Activated effector memory CD4-positive, alpha-beta T cell treated with anti-CD3 and anti-CD28 coated beads, Interleukin-2, amount 50 U/mL, for 16 hours (primary cell): ENCODE measurements around the gene ARHGAP10.
"Not testable (repeated sequence)": the region's sequence is repeated elsewhere in the genome, so short reads cannot be mapped to it uniquely, and the experiment has no call there.

ENCODE experiments used
- DNase-seq: peaks from one replicate; pipeline ENCODE4 v3.0.0-alpha.2; 2020

The ARHGAP10 gene

DNA sequence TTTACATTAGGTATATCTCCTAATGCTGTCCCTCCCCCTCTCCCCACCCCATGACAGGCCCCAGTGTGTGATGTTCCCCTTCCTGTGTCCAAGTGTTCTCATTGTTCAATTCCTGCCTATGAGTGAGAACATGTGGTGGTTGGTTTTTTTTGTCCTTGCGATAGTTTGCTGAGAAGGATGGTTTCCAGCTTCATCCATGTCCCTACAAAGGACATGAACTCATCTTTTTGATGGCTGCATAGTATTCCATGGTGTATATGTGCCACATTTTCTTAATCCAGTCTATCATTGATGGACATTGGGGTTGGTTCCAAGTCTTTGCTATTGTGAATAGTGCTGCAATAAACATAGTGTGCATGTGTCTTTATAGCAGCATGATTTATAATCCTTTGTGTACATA, 268.1 kb downstream of the ARHGAP10 start:
- DNase-seq: not testable (repeated sequence)

DNA sequence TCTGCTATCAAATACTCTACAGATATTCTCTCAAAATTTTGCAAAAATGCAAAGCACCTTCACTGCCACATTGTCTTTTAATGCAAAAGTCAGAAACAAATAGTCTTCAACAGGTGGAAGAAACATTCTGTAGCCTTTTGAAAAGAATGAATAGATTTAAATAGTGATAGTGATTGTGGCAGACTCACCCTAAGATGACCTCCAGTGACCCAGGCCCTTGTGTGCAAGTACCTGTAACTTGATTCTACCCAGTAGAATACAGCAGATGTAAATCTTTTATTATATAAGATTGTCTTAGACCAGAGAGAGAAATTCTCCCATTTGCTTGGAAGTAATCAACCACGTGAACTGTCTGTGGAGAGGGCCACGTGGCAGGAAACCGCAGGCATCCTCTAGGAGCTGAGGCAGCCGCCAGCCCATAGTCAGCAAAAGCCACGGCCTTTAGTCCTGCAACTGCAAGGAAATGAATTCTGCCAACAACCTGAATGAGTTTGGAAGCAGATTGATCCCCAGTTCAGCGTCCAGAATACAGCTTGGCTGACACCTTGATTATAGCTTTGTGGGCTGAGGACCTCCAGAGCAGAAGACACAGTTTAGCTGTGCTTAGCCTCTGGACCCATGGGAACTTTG, 272.5 kb downstream of the ARHGAP10 start:
- DNase-seq: no peak

DNA sequence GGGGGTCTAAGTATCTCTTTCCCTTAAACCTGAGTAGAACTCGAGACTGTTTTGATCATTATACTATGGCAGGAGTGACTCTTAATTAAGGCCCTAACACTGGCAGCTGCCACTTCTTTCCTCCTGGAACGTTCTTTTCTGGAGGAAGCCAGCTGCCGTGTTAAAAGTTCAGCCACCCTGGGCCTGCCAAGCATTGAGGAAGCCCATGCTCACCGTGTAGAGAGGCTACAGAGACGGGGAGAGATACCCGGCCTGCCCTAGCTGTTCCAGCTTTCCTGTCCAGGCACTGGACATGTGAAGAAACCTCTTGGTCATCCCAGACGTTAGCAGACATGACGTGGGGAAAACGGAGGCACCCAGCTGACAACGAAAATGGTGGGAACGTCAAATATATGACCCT, 274.1 kb downstream of the ARHGAP10 start:
- DNase-seq: no peak

DNA sequence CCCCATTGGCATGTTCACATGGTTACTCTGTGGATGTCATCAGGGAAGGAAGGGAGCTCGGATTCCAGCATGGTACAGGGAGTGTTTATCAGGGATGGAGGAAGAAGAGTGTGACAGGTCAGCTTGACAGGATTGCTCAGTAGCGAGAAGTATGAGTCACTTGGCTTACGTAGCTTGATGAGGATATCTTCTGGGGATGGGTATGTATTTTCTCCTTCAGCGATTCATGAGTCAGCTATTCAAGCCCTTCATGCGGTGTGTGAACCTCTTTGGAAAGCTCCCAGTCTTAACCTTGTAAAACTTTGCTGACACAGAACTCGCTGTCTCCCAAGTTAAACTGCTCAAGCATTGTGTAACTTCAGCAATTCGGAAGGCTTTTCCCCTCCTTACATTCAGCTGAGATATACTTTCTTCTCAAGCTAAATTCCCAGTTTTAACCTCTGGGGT, 275.4 kb downstream of the ARHGAP10 start:
- no peak for DNase-seq

- no peak for DNase-seq
Measured at GRCh38 chr4:148007792-148008191, 275.9 kb downstream of the ARHGAP10 start.

DNA sequence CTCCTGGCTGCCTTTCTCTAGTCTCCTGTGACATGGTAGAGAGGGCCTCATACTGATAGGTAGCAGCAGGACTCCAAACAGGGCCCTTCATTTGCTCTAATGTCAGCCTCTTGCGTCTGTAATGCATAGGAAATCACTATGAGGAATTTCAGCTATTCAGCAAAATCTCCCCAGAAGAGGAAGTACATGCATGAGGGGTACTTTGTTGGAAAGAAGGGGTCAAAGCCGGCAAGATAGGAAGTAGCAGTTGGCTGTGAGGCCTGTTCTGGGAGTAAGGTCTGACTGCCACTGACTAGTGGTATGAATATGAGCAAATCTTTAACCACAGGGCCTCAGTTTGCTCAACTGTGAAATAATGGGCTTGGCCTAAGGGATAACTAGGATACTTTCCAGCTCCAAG, 283.2 kb downstream of the ARHGAP10 start:
- DNase-seq: no peak

DNA sequence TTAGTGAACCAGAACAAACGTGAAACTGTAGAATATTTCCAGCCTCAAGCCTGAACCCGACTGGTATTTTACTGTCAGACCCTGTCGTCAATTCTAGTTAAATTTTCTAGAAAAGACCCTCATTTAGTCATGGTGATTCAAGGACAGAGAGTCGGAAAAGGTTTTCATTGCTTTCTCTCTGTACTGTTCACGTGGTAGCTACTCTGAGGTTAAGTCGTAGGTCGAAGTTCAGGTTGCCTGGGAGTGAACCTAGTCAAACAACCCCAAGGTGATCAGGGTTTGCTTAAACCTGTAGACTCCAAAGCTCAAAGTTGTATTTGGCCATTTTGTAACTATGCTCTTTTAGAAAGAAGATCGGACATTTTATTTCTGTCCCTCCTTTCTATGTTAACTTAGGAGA, 283.6 kb downstream of the ARHGAP10 start:
- DNase-seq: no peak

- DNase-seq: no peak
Measured at GRCh38 chr4:148016063-148016637, 284.3 kb downstream of the ARHGAP10 start.

GRCh38 chr4:148017801-148018200, 285.9 kb downstream of the ARHGAP10 start:
- no peak for DNase-seq

GRCh38 chr4:148021686-148022085, 289.8 kb downstream of the ARHGAP10 start:
- no peak for DNase-seq

GRCh38 chr4:148022975-148023374, 291.1 kb downstream of the ARHGAP10 start:
- no peak for DNase-seq

DNA sequence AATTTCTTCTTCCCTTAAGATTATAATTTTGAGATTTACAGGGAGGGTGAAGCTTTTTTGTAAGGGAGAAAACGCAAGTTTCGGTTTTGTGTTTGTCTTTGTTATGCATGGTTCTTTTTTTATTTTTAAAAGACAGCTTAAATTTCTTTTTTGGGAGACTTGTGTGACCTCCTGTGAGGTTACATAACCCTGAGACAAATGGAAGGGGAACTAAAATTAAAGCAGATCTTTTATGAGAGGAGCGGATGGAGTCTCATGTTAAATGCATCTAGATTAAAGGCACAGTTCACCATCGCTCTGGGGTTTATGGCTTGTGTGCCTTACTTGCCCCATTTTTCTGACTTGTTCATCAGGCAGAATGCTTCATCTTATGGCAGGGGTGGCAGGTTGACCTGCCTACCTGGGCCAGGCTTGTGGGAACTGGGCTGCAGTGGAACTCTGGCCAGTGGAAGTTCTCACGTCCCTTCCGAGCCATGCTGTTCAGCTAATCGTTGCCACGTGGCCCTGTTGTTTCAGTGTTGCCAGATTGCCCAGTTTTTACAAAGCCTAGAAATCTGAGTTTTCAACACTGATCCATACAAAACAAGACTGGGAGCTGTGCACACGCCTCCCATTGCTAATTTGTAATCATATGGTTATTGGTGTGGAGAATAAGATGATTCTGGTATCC, 291.8 kb downstream of the ARHGAP10 start:
- DNase-seq: no peak

GRCh38 chr4:148025981-148026380, 294.1 kb downstream of the ARHGAP10 start:
- DNase-seq: no peak

- DNase-seq: no peak
Measured at GRCh38 chr4:148027201-148027600, 295.3 kb downstream of the ARHGAP10 start.

- DNase-seq: no peak
Measured at GRCh38 chr4:148029781-148030180, 297.9 kb downstream of the ARHGAP10 start.

DNA sequence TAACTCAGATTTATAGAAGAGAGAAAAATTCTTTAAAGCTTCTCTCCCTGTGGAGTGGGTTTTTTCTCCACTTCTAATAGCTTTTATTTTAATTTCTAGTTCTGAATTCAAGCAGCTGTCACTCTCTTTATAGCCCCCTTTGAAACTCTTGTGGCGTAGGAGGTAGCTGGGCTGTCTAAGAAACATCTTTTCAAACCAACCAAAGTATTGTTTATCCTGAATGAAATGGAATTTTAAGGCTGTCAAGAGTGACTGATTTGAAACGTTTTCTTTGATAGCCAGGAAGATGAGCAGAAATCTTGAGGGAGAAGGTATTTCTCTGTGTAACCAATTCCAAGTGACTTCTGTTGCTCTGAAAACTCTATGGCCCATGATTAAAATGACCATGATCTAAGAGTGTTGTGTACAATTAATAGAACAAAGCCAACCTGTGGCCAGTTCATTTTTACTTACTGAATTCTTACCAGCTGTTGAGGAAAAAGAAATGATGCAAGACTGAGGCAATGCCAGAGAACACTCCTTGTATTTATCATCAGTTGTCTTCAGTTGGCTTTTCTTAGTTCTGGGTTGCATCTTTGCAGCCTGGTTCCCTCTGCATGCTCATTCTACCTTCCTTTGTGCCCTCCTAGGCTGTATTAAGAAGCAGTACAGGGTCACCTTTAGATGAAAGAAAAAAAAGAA, 298.4 kb downstream of the ARHGAP10 start:
- DNase-seq: no peak

DNA sequence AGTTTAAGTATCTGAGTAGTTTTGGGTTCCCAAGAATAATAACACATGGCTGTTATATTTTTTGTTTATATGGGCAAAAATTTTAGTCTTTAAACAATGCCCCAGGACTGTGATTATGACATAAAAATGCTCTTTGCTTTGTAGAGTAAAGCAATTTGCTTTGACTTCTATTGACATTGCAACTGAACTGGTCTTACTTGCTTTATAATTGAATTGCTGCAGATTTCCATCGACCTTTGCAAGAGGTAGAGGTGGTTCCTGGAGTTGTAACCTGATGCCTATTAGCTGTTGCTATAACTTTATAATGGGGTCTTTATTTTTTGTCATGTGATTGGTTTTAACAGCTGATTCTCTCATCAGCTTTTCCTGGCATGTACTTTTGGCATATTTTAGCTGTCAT, 302.9 kb downstream of the ARHGAP10 start:
- DNase-seq: no peak

DNA sequence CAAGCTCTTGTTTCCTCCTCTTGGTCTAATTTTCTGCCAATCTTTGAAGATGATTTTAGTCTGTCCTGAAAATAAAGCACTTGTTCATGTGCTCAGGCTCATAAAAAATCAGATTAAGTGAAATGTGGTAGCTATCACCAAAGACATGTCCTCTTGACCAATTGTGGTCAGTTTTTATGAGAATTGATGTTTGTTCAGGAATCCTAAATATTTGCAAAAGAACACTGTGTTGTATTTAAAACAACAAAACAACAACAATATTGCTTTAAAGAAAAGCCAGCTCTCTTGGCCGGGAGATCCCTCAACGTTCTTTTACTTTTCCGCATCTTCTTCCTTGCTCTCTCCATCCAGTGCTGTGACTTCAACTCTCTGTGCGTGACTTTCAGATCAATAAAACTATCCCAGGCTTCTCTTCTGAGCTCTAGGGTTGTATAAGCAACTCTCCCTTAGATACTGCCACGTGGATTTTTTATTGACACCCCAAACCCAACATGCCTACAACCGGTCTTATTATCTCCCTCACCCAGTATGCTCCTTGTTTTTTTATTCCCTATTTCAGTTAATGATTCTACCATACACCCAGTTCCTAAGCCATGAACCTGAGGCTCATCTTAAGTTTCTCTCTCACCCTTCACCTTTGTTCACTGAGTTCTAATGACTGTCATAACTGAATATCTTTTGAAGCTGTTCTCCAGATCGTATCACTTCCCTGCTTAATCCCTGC, 309.9 kb downstream of the ARHGAP10 start:
- no peak for DNase-seq

- no peak for DNase-seq
Measured at GRCh38 chr4:148044089-148044911, 312.4 kb downstream of the ARHGAP10 start.

GRCh38 chr4:148044912-148045352, 313.0 kb downstream of the ARHGAP10 start:
- no peak for DNase-seq

DNA sequence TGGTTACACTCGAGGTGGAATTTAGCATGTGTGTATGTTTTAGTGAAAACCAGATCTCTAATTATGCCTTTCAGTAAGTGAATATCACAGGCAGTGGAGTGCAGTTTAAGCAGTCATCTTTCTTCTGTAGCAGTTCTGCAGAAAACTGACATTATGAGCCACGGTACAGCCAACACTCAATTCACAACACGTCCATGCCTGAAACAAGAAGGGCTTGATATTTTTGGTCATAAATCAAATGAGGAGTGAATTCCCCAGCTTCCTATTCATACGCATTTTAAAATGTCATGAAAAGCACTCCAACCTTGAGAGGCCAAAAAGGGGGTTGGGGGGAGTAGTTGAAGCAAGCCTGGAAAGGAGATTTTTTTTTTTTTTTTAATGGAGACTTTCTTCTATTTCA, 316.7 kb downstream of the ARHGAP10 start:
- DNase-seq: no peak

GRCh38 chr4:148051403-148051802, 319.5 kb downstream of the ARHGAP10 start:
- no peak for DNase-seq
